ENCODE measurements around the gene KCNK7. TPM values are rescaled to one million over a fixed set of nuclear protein-coding genes. Genes with fewer than 3 reads are reported as not detected.

Gene KCNK7
- total RNA-seq, 2 donors from 2014 or later = 0.66 to 1.0 TPM

- no peaks in the 10 kb centered on the region for H3K27me3 ChIP-seq
- ATAC-seq (no peak), DNase-seq (no peak)
- no peak overlapping the region for H3K4me3 ChIP-seq
- H3K36me3 ChIP-seq (replicated peaks in 1 of 2; ENCODE audit: insufficient read depth in 1 of 2, low read depth in 2 of 2) = peaks cover 0 to 41% of the 10 kb centered on the region in 2 donors
- intact Hi-C loops (cut with DNase I) = no loop called here
- no peak overlapping the region for H3K27ac ChIP-seq
- H3K4me1 ChIP-seq = no peaks in the 10 kb centered on the region
- no peaks in the 10 kb centered on the region for H3K9me3 ChIP-seq
- WGBS, 2 donors = 89 to 93% methylated on average over 6 to 13 of the region's 13 CpGs
- TF ChIP-seq CTCF (IDR thresholded peaks at IDR 0.05) (no peak), POLR2A (IDR thresholded peaks at IDR 0.05) (no peak)
Observed at GRCh38 chr11:65627202-65627601, 31.6 kb upstream of the KCNK7 start.

GRCh38 chr11:65625628-65626342 lies 30.2 kb upstream of the KCNK7 start:
- Histone ChIP-seq H3K27ac (no peak overlapping the region), H3K4me3 (no peak overlapping the region), H3K9me3 (no peaks in the 10 kb centered on the region), H3K27me3 (no peaks in the 10 kb centered on the region), H3K4me1 (no peaks in the 10 kb centered on the region), H3K36me3 (replicated peaks in 1 of 2; ENCODE audit: insufficient read depth in 1 of 2, low read depth in 2 of 2) (peaks cover 0 to 41% of the 10 kb centered on the region in 2 donors)
- intact Hi-C loops (cut with DNase I) = no loop called here
- WGBS, 2 donors = 68 to 73% methylated on average over 22 to 30 of the region's 30 CpGs
- DNase-seq = peak in 3 of 4 donors; percentile 60 to 67 (median 64)
- peak; percentile 45 for ATAC-seq
- TF ChIP-seq CTCF (IDR thresholded peaks at IDR 0.05) = peak; percentile 24 to 65 (median 50)
- no peak for TF ChIP-seq POLR2A (IDR thresholded peaks at IDR 0.05)

- Histone ChIP-seq H3K36me3 (replicated peaks in 1 of 2; ENCODE audit: insufficient read depth in 1 of 2, low read depth in 2 of 2) (peaks cover 0 to 37% of the 10 kb centered on the region in 2 donors), H3K27me3 (no peaks in the 10 kb centered on the region), H3K4me3 (no peak overlapping the region), H3K9me3 (no peaks in the 10 kb centered on the region), H3K27ac (no peak overlapping the region), H3K4me1 (no peaks in the 10 kb centered on the region)
- intact Hi-C loops (cut with DNase I) = no loop called here
- no peak for TF ChIP-seq POLR2A (IDR thresholded peaks at IDR 0.05)
- TF ChIP-seq CTCF (IDR thresholded peaks at IDR 0.05) = no peak
- ATAC-seq = no peak
- WGBS, 2 donors = 87 to 94% methylated on average over 9 to 27 of the region's 30 CpGs
- DNase-seq = no peak
Observed at GRCh38 chr11:65624931-65625627, 29.5 kb upstream of the KCNK7 start.

- H3K4me1 ChIP-seq = no peaks in the 10 kb centered on the region
- no peak for DNase-seq
- TF ChIP-seq CTCF (IDR thresholded peaks at IDR 0.05) = no peak
- no peak for TF ChIP-seq POLR2A (IDR thresholded peaks at IDR 0.05)
- 89 to 92% methylated on average over 12 to 23 of the region's 25 CpGs for WGBS, 2 donors
- no peaks in the 10 kb centered on the region for H3K9me3 ChIP-seq
- H3K36me3 ChIP-seq (replicated peaks in 1 of 2; ENCODE audit: insufficient read depth in 1 of 2, low read depth in 2 of 2) = peaks cover 9 to 30% of the 10 kb centered on the region in 2 donors
- H3K27ac ChIP-seq = no peak overlapping the region
- intact Hi-C loops (cut with DNase I) = no loop called here
- no peaks in the 10 kb centered on the region for H3K27me3 ChIP-seq
- no peak overlapping the region for H3K4me3 ChIP-seq
- ATAC-seq = no peak
Observed at GRCh38 chr11:65623852-65624616, 28.4 kb upstream of the KCNK7 start.

Measured in body of pancreas (tissue), 4 donors.